GM10266 (cell line): ENCODE results near the gene LBHD1.
"Not testable (repeated sequence)": the region's sequence is repeated elsewhere in the genome, so short reads cannot be mapped to it uniquely, and the experiment has no call there.

ENCODE experiments used
- DNase-seq: peaks from one replicate; pipeline ENCODE4 v3.0.0; 2012; ENCODE audit errors: extremely low spot score
- CTCF ChIP-seq: IDR thresholded peaks from 2 replicates; pipeline ENCODE4 v1.5.1; 2012; ENCODE audit warnings: mild to moderate bottlenecking, low read depth; ENCODE audit not compliant: control insufficient read depth, insufficient read depth; ENCODE audit errors: missing control alignments

LBHD1 gene

DNA sequence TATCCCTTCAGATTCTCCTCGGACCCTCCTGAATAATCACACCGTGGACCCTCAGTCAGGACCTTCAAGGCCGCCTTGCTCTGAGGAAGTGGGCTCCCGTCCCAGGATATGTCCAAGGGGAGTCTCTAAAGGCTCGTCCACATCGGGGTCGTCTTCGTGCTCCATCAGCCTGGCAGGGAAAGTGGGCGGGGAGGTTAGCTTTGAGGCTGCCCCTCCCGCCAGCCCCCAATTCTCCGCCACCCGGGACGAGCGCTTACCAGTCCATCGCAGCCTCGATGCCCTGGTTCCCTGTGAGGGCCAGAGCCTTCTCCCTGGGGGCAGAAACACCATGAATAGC is 6.3 kb upstream of the LBHD1 start:
- TF ChIP-seq CTCF: no peak

GRCh38 chr11:62677714-62678113 is 5.6 kb upstream of the LBHD1 start:
- no peak for DNase-seq
- TF ChIP-seq CTCF: no peak

More for the DNA sequence above, 6.3 kb upstream of the LBHD1 start:
- no peak for DNase-seq

- no peak for DNase-seq
- no peak for TF ChIP-seq CTCF
Measured at GRCh38 chr11:62677156-62677555, 5.1 kb upstream of the LBHD1 start.

DNA sequence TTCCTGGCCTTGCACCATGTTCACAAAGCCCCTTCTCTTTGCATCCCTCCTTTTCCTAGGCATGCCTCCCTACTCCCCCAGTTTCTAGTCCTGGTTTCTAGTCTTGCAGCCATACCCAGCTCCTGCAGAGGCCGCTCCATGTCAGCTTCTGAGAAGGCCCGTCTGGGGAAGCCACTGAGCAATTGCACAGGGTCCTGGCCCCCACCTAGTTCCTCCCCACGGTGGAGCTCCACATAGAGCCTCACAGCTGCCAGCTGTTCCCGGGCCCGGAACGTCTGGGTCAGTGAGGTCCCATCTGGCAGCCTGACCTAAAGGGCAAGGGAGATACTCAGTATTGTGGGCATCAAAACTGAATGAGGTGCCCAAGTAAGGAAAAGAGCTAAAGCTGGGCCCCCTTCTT is 4.6 kb upstream of the LBHD1 start:
- TF ChIP-seq CTCF: no peak
- no peak for DNase-seq

GRCh38 chr11:62675415-62675814 is 3.3 kb upstream of the LBHD1 start:
- not testable (repeated sequence) for DNase-seq

GRCh38 chr11:62673196-62673525 is 1.1 kb upstream of the LBHD1 start:
- TF ChIP-seq CTCF: no peak
- no peak for DNase-seq

DNA sequence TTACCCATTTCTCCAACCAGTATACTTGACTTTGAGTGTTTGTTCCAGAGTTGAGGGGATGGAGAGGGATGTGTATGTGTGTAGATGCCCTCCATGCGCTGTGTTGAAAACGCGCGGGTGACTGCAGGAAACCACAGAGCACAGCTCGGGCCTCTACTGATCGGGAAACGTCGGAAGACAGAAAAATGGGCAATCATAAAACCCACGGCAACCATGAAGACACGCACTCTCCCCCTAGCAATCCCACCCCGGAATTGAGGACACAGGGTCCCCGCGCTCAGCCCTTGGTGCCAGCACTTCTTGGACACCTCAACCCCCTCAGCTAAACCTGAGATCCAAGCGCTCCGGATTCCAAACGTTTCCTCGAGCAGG is 845 bp downstream of the LBHD1 start:
- no peak for DNase-seq

More for the DNA sequence above, 845 bp downstream of the LBHD1 start:
- no peak for TF ChIP-seq CTCF
